Ascending aorta (tissue), 2 donors: ENCODE data around the gene ABCB6. TPM values are rescaled to one million over a fixed set of nuclear protein-coding genes. Genes with fewer than 3 reads are reported as not detected.

Experiments used
- DNase-seq, 2 donors: peaks; one replicate each; pipeline ENCODE4 v3.0.0-alpha.2; 2019; ENCODE audit warnings: low spot score in 2 of 2
- H3K27ac ChIP-seq, 2 donors: fragments of 200-600 bp; sonication (generic); one replicate each; pipeline ENCODE4 v1.5.1; 2016 to 2017; ENCODE audit warnings: mild to moderate bottlenecking in 1 of 2
- H3K27me3 ChIP-seq: fragments of 200-600 bp; sonication (generic); one replicate; pipeline ENCODE4 v1.5.1; 2017
- H3K36me3 ChIP-seq, 2 donors: fragments of 200-600 bp; sonication (generic); one replicate each; pipeline ENCODE4 v1.5.1; 2016
- H3K4me1 ChIP-seq, 2 donors: fragments of 200-600 bp; sonication (generic); one replicate each; pipeline ENCODE4 v1.5.1; 2016 to 2017; ENCODE audit warnings: mild to moderate bottlenecking in 1 of 2
- H3K4me3 ChIP-seq, 2 donors: fragments of 200-600 bp; sonication (generic); one replicate each; pipeline ENCODE4 v1.5.1; 2016 to 2017; ENCODE audit warnings: mild to moderate bottlenecking in 1 of 2
- H3K9me3 ChIP-seq, 2 donors: fragments of 200-600 bp; sonication (generic); one replicate each; pipeline ENCODE4 v1.5.1; 2016
- CTCF ChIP-seq, 3 experiments: fragments of 200-600 bp in 2 of 3; fragments of 450-650 bp in 1 of 3; sonication (generic) in 2 of 3; IDR thresholded peaks; one replicate each; pipeline ENCODE4 v1.5.1; 2016 to 2019; ENCODE audit warnings: antibody characterized with exemption in 3 of 3, mild to moderate bottlenecking in 1 of 3, moderate library complexity in 1 of 3
- intact Hi-C: fragments of 100-400 bp; cut with DNase I; formaldehyde crosslinking; loops from one replicate; pipeline ENCODE4 v1.15.1; 2023
- total RNA-seq: library from RNA; depleted of rRNA; stranded (reverse); fragments of >200 nt; gene quantifications from one replicate; pipeline ENCODE4 v1.1.0, GENCODE V29; 2016

Gene ABCB6
- total RNA-seq, 1 donor from 2014 or later: 17.9 TPM

GRCh38 chr2:219251656-219252055 lies 32.9 kb upstream of the ABCB6 start:
- peak overlapping the region in 1 of 2 donors; percentile 73 for H3K4me3 ChIP-seq

GRCh38 chr2:219250049-219250781 lies 31.5 kb upstream of the ABCB6 start:
- Histone ChIP-seq H3K27ac (peak overlapping the region; percentile 96 to 99), H3K36me3 (peaks cover 9 to 23% of the 10 kb centered on the region in 2 donors)

More at GRCh38 chr2:219251656-219252055, 32.9 kb upstream of the ABCB6 start:
- H3K4me1 ChIP-seq: peaks cover 24 to 56% of the 10 kb centered on the region in 2 donors
- no peak for DNase-seq
- no peaks in the 10 kb centered on the region for H3K27me3 ChIP-seq
- intact Hi-C loops: loop anchor here (2.0 kb wide), 1 partner anchor 75 kb away; the partner anchor contains the start of gene CNPPD1
- peak overlapping the region; percentile 96 to 99 for H3K27ac ChIP-seq
- no peaks in the 10 kb centered on the region for H3K9me3 ChIP-seq
- H3K36me3 ChIP-seq: peaks cover 9 to 23% of the 10 kb centered on the region in 2 donors
- TF ChIP-seq CTCF (IDR thresholded peaks at IDR 0.05): no peak

GRCh38 chr2:219249203-219249980 lies 30.6 kb upstream of the ABCB6 start:
- no peak for TF ChIP-seq CTCF (IDR thresholded peaks at IDR 0.05)
- Histone ChIP-seq H3K4me3 (peak overlapping the region; percentile 11 to 46), H3K27me3 (no peaks in the 10 kb centered on the region), H3K27ac (peak overlapping the region; percentile 96 to 99), H3K36me3 (peaks cover 9 to 23% of the 10 kb centered on the region in 2 donors), H3K4me1 (peaks cover 25 to 64% of the 10 kb centered on the region in 2 donors), H3K9me3 (no peaks in the 10 kb centered on the region)
- peak; percentile 77 to 94 for DNase-seq
- intact Hi-C loops: loop anchor here (1.0 kb wide), 4 partner anchors 25 to 139 kb away; partner anchors contain the start of genes DNAJB2 and ZFAND2B

More at GRCh38 chr2:219250049-219250781, 31.5 kb upstream of the ABCB6 start:
- no peak for TF ChIP-seq CTCF (IDR thresholded peaks at IDR 0.05)
- Histone ChIP-seq H3K27me3 (no peaks in the 10 kb centered on the region), H3K9me3 (no peaks in the 10 kb centered on the region), H3K4me1 (peaks cover 24 to 65% of the 10 kb centered on the region in 2 donors), H3K4me3 (peak overlapping the region; percentile 12 to 46)
- intact Hi-C loops: no loop called here
- no peak for DNase-seq

GRCh38 chr2:219248845-219249202 lies 30.1 kb upstream of the ABCB6 start:
- TF ChIP-seq CTCF (IDR thresholded peaks at IDR 0.05): no peak
- H3K4me3 ChIP-seq: peak overlapping the region; percentile 11 to 46
- H3K9me3 ChIP-seq: no peaks in the 10 kb centered on the region
- H3K36me3 ChIP-seq: peaks cover 9 to 23% of the 10 kb centered on the region in 2 donors
- H3K4me1 ChIP-seq: peaks cover 24 to 65% of the 10 kb centered on the region in 2 donors
- no peak for DNase-seq
- H3K27me3 ChIP-seq: no peaks in the 10 kb centered on the region
- intact Hi-C loops: loop anchor here (1.0 kb wide), 4 partner anchors 25 to 139 kb away; partner anchors contain the start of genes DNAJB2 and ZFAND2B
- peak overlapping the region; percentile 96 to 99 for H3K27ac ChIP-seq

- no peak for DNase-seq
- intact Hi-C loops: no loop called here
- H3K27ac ChIP-seq: peak overlapping the region; percentile 96 to 99
- peaks cover 9 to 23% of the 10 kb centered on the region in 2 donors for H3K36me3 ChIP-seq
- H3K4me1 ChIP-seq: peaks cover 24 to 65% of the 10 kb centered on the region in 2 donors
- H3K9me3 ChIP-seq: no peaks in the 10 kb centered on the region
- H3K27me3 ChIP-seq: no peaks in the 10 kb centered on the region
- peak overlapping the region in 1 of 2 donors; percentile 46 for H3K4me3 ChIP-seq
- TF ChIP-seq CTCF (IDR thresholded peaks at IDR 0.05): no peak
These were observed 29.2 kb upstream of the ABCB6 start for GRCh38 chr2:219247678-219248642.
